ENCODE data around the gene EIF4A3. TPM values are rescaled to one million over a fixed set of nuclear protein-coding genes. Genes with fewer than 3 reads are reported as not detected.

Gene EIF4A3
- total RNA-seq, 1 experiment from 2014 or later = 190 TPM

DNA sequence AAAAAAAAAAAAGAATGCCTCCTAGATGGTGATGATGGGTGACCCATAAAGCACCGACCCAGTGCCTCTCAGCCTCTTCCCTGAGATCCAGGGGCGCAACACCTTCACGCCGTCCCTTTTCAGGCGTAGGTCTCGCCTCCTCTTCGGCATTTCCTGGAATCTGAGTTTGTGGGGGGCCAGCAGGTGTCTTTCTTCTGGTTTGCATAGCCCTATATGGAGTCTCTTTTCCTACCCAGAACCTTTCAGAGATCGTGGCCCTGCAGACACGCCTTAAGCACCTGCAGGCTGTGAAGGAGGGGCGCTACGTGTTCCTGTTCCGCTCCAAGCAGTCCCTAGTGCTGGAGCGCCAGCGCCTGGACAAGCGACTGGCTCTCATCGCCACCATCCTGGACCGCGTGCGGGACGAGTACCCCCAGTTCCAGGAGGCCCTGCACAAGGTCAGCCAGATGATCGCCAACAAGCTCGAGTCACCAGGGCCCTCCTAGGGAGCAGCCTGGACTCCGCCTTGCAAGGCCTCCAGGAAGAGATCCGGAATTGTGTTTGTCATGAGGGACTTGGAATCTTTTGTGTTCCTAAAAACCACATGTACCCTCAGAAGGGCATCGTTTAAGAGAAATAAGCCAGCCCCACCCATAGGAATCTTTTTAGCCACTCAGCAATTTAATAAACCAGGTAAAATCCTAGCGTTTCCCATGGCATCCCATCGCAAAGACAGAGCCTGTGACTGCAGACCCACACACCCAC lies 47.5 kb downstream of the EIF4A3 start:
- Mint-ChIP-seq H3K4me3 (ENCODE audit: unreplicated experiment) (no peak overlapping the region), H3K27me3 (ENCODE audit: insufficient read depth, unreplicated experiment) (no peaks in the 10 kb centered on the region), H3K4me1 (ENCODE audit: low read depth, unreplicated experiment) (peaks cover 6% of the 10 kb centered on the region), H3K27ac (ENCODE audit: unreplicated experiment) (no peak overlapping the region), H3K9me3 (ENCODE audit: unreplicated experiment) (no peaks in the 10 kb centered on the region), H3K36me3 (ENCODE audit: insufficient read depth, unreplicated experiment) (peaks cover 8% of the 10 kb centered on the region)
- Histone ChIP-seq H3K9me3 (no peaks in the 10 kb centered on the region), H3K4me1 (peaks cover 9% of the 10 kb centered on the region), H3K27me3 (replicated peaks; ENCODE audit: control insufficient read depth, insufficient read depth, low read length) (no peaks in the 10 kb centered on the region; the same call in 1 of the 2 replicates), H3K4me3 (ENCODE audit: low read depth, low read length) (no peak overlapping the region), H3K36me3 (ENCODE audit: control insufficient read depth, insufficient read depth, low read length) (no peaks in the 10 kb centered on the region)
- intact Hi-C loops (cut with micrococcal nuclease; ENCODE audit: unreplicated experiment) = loop anchor here (10.0 kb wide), 1 partner anchor 175 kb away; no protein-coding TSS in a partner anchor
- TF ChIP-seq, protein P1, sequence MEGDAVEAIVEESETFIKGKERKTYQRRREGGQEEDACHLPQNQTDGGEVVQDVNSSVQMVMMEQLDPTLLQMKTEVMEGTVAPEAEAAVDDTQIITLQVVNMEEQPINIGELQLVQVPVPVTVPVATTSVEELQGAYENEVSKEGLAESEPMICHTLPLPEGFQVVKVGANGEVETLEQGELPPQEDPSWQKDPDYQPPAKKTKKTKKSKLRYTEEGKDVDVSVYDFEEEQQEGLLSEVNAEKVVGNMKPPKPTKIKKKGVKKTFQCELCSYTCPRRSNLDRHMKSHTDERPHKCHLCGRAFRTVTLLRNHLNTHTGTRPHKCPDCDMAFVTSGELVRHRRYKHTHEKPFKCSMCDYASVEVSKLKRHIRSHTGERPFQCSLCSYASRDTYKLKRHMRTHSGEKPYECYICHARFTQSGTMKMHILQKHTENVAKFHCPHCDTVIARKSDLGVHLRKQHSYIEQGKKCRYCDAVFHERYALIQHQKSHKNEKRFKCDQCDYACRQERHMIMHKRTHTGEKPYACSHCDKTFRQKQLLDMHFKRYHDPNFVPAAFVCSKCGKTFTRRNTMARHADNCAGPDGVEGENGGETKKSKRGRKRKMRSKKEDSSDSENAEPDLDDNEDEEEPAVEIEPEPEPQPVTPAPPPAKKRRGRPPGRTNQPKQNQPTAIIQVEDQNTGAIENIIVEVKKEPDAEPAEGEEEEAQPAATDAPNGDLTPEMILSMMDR (IDR thresholded peaks at IDR 0.05; ENCODE audit: insufficient read depth in 1 of 2, low read depth in 1 of 2, low read length in 1 of 2, severe bottlenecking in 1 of 2, unreplicated experiment in 1 of 2) = no peak
- CTCF ChIA-PET = no interaction called here
- DNase-seq = no peak
- POLR2A ChIA-PET = no interaction called here
- no TSS peak for BruUV-seq (replicated peaks)

DNA sequence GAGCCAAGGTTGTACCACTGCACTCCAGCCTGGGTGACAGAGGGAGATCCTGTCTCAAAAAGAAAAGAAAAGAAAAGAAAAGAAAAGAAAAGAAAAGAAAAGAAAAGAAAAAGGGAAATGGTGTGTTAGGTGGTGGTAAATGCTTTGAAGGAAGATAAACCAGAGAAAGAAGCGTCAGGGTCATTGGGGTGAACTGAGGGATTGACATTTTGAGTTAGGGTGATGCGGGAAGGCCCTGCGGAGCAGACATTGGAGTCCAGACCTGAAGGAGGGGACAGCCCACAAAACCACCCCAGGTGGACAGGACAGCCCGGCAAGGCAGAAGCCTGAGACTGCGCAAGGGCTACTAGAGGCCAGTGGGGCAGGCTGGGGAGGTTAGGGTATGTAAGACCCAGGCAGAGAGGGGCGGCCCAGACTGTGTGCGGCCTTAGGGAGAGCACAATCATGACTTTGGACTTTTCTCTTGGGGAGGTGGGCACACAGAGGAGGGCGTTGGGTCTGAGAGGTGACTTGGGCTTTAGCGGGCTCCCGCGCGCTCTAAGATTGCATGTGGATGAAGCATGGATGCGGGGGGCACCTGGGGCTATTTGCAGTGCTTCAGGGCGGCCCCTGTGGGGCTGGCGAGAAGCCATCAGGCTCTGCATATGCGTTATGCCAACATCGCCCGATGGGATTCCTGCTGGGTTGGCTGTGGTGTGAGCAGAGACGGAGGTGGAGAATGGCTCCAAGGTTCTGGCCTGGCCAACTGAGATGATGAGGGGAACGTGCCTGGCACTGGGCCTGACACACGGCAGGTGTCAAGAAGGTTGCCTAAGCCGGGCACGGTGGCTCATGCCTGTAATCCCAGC lies 48.9 kb downstream of the EIF4A3 start:
- Mint-ChIP-seq H3K9me3 (ENCODE audit: unreplicated experiment) (no peaks in the 10 kb centered on the region), H3K27me3 (ENCODE audit: insufficient read depth, unreplicated experiment) (no peaks in the 10 kb centered on the region), H3K4me1 (ENCODE audit: low read depth, unreplicated experiment) (peaks cover 1% of the 10 kb centered on the region), H3K4me3 (ENCODE audit: unreplicated experiment) (no peak overlapping the region), H3K27ac (ENCODE audit: unreplicated experiment) (no peak overlapping the region), H3K36me3 (ENCODE audit: insufficient read depth, unreplicated experiment) (peaks cover 8% of the 10 kb centered on the region)
- intact Hi-C loops (cut with micrococcal nuclease; ENCODE audit: unreplicated experiment) = no loop called here
- BruUV-seq (replicated peaks) = no TSS peak
- Histone ChIP-seq H3K4me3 (ENCODE audit: low read depth, low read length) (no peak overlapping the region), H3K9me3 (no peaks in the 10 kb centered on the region), H3K4me1 (peaks cover 9% of the 10 kb centered on the region), H3K36me3 (ENCODE audit: control insufficient read depth, insufficient read depth, low read length) (no peaks in the 10 kb centered on the region), H3K27me3 (replicated peaks; ENCODE audit: control insufficient read depth, insufficient read depth, low read length) (no peaks in the 10 kb centered on the region; the same call in 1 of the 2 replicates)
- POLR2A ChIA-PET = no interaction called here
- CTCF ChIA-PET = no interaction called here
- DNase-seq = no peak
- TF ChIP-seq, protein P1 (IDR thresholded peaks at IDR 0.05; ENCODE audit: insufficient read depth in 1 of 2, low read depth in 1 of 2, low read length in 1 of 2, severe bottlenecking in 1 of 2, unreplicated experiment in 1 of 2) = no peak

DNA sequence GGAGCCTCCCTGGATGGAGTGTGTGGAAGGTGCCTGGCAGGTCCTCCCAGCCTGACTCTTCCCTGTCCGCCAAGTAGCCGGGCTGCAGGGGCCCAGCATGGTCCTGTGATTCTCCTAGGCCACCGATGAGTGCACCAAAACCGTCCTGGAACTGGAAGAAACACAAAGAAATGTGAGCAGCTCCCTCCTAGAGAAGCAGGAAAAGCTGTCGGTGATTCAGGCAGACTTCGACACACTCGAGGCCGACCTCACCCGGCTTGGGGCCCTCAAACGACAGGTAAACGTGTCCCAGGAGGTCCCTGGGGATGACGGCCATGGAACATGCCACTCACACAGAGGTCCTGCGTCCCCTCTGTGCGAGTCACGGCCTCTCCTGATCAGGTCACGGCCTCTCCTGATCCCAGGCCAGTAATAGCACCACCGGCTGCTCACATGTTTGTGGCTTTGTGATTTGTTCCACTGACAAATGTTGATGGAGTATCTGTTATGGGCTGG lies 49.8 kb downstream of the EIF4A3 start:
- H3K4me1 ChIP-seq = peaks cover 5% of the 10 kb centered on the region
- no peaks in the 10 kb centered on the region for H3K36me3 ChIP-seq (ENCODE audit: control insufficient read depth, insufficient read depth, low read length)
- Mint-ChIP-seq H3K4me1 (ENCODE audit: low read depth, unreplicated experiment) (no peaks in the 10 kb centered on the region), H3K27me3 (ENCODE audit: insufficient read depth, unreplicated experiment) (no peaks in the 10 kb centered on the region), H3K27ac (ENCODE audit: unreplicated experiment) (no peak overlapping the region), H3K4me3 (ENCODE audit: unreplicated experiment) (no peak overlapping the region), H3K36me3 (ENCODE audit: insufficient read depth, unreplicated experiment) (peaks cover 7% of the 10 kb centered on the region), H3K9me3 (ENCODE audit: unreplicated experiment) (no peaks in the 10 kb centered on the region)
- intact Hi-C loops (cut with micrococcal nuclease; ENCODE audit: unreplicated experiment) = no loop called here
- ChIA-PET CTCF (no interaction called here), POLR2A (no interaction called here)
- no peaks in the 10 kb centered on the region for H3K9me3 ChIP-seq
- BruUV-seq (replicated peaks) = no TSS peak
- no peaks in the 10 kb centered on the region; the same call in 1 of the 2 replicates for H3K27me3 ChIP-seq (replicated peaks; ENCODE audit: control insufficient read depth, insufficient read depth, low read length)
- DNase-seq = no peak
- TF ChIP-seq, protein P1 (IDR thresholded peaks at IDR 0.05; ENCODE audit: insufficient read depth in 1 of 2, low read depth in 1 of 2, low read length in 1 of 2, severe bottlenecking in 1 of 2, unreplicated experiment in 1 of 2) = no peak
- H3K4me3 ChIP-seq (ENCODE audit: low read depth, low read length) = no peak overlapping the region
